Measurements from ENCODE around the gene PTPRM.

DNA sequence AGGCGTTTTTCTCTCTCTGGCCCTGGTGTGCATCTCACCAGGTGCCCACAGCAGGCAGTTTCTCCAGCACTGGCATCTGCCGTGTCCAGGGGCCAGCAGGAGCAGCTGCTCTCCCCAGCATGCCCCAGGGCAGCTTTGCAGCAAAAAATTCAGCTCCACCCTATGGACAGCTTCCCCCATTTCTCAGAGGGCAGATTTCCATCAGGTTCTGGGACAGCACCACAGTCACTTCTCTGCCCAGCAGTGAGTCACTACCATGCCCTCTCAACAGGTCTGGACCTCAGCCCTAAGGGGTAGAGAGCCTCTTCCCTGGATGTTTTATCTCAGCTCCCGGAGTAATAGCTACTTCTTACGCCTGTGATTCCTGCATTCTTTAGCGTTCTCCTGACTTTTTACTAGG, 871.9 kb downstream of the PTPRM start:
- TF ChIP-seq CTCF (IDR thresholded peaks at IDR 0.05; ENCODE audit: insufficient read depth, low read length, poor library complexity, severe bottlenecking) (no peak), EZH2phosphoT487 (conservative IDR thresholded peaks at IDR 0.05; ENCODE audit: low read length) (no peak)

All from SU-DHL-6 (cell line).